IMR-90 (cell line): ENCODE results near the gene ATG9B. TPM values are rescaled to one million over a fixed set of nuclear protein-coding genes. Genes with fewer than 3 reads are reported as not detected.

Source experiments
- ATAC-seq: fragments of 200-7000 bp; cut with Tn5 transposase; 2 replicates; pipeline ENCODE4 v1.9.1; 2020; ENCODE audit warnings: low read depth, mild to moderate bottlenecking, moderate library complexity
- BruUV-seq: library from RNA; stranded (reverse); fragments of 400-500 nt; replicated peaks from 2 replicates; lab custom pipeline; 2021; lab: Mats Ljungman, UMichigan
- CTCF ChIA-PET: fragments of 300-600 bp; formaldehyde crosslinking; extraction: SDS; loops from one replicate; lab custom pipeline; 2021; ENCODE audit warnings: antibody characterized with exemption; lab: Yijun Ruan, JAX
- POLR2A ChIA-PET: fragments of 300-600 bp; sonication (Branson Sonifier 250); formaldehyde crosslinking; loops from one replicate; lab custom pipeline; 2022; ENCODE audit warnings: antibody characterized with exemption; ENCODE audit not compliant: unreplicated experiment; lab: Charles Lee
- DNase-seq: peaks from one replicate; pipeline ENCODE4 v3.0.0; 2013
- H2AFZ ChIP-seq: replicated peaks from 2 replicates; pipeline ENCODE3; 2013; ENCODE audit warnings: low read length, mild to moderate bottlenecking; ENCODE audit not compliant: poor library complexity
- H2AK5ac ChIP-seq: 2 replicates; pipeline ENCODE4 v1.6.1; 2013; ENCODE audit warnings: low read depth, low read length, inconsistent platforms
- H2AK9ac ChIP-seq: replicated peaks from 2 replicates; pipeline ENCODE3; 2013; ENCODE audit warnings: mild to moderate bottlenecking, low read depth, low read length, moderate library complexity; ENCODE audit not compliant: poor library complexity
- H2BK120ac ChIP-seq: 2 replicates; pipeline ENCODE4 v1.6.1; 2013; ENCODE audit warnings: low read depth, low read length, inconsistent platforms
- H2BK15ac ChIP-seq: 3 replicates; pipeline ENCODE4 v1.6.1; 2013; ENCODE audit warnings: low read depth, low read length, inconsistent platforms
- H2BK20ac ChIP-seq: 2 replicates; pipeline ENCODE4 v1.6.1; 2013; ENCODE audit warnings: low read depth, mild to moderate bottlenecking, inconsistent platforms, low read length, moderate library complexity
- H2BK5ac ChIP-seq: 2 replicates; pipeline ENCODE4 v1.6.1; 2013; ENCODE audit warnings: mild to moderate bottlenecking, low read depth, low read length, inconsistent platforms; ENCODE audit not compliant: poor library complexity, severe bottlenecking
- H3K14ac ChIP-seq: replicated peaks from 2 replicates; pipeline ENCODE4 v1.6.1; 2013; ENCODE audit warnings: low read depth, low read length, inconsistent platforms
- H3K18ac ChIP-seq: 2 replicates; pipeline ENCODE4 v1.6.1; 2013; ENCODE audit warnings: low read depth, low read length, control low read depth
- H3K23ac ChIP-seq: 2 replicates; pipeline ENCODE4 v1.6.1; 2013; ENCODE audit warnings: low read depth, low read length, inconsistent platforms
- H3K27ac ChIP-seq: 2 replicates; pipeline ENCODE4 v1.5.1; 2013; ENCODE audit warnings: mild to moderate bottlenecking, control low read depth, low read length; ENCODE audit not compliant: insufficient read depth
- H3K27me3 ChIP-seq: 2 replicates; pipeline ENCODE4 v1.6.1; 2013; ENCODE audit warnings: low read length; ENCODE audit not compliant: control insufficient read depth, insufficient read depth
- H3K36me3 ChIP-seq: 2 replicates; pipeline ENCODE4 v1.6.1; 2013; ENCODE audit warnings: low read length, mixed read lengths; ENCODE audit not compliant: control insufficient read depth, insufficient read depth
- H3K4ac ChIP-seq: 2 replicates; pipeline ENCODE4 v1.6.1; 2013; ENCODE audit warnings: low read depth, low read length, inconsistent platforms
- H3K4me1 ChIP-seq: 2 replicates; pipeline ENCODE4 v1.6.1; 2013; ENCODE audit warnings: low read length, mixed read lengths; ENCODE audit not compliant: control insufficient read depth, insufficient read depth
- H3K4me2 ChIP-seq: 2 replicates; pipeline ENCODE4 v1.6.1; 2013; ENCODE audit warnings: low read depth, mild to moderate bottlenecking, control low read depth, low read length, moderate library complexity
- H3K4me3 ChIP-seq: 2 replicates; pipeline ENCODE4 v1.5.1; 2013; ENCODE audit warnings: low read depth, mild to moderate bottlenecking, control low read depth, low read length, moderate library complexity; ENCODE audit not compliant: insufficient read depth
- H3K56ac ChIP-seq: 2 replicates; pipeline ENCODE4 v1.6.1; 2013; ENCODE audit warnings: low read length, inconsistent platforms; ENCODE audit not compliant: insufficient read depth; ENCODE audit errors: extremely low read depth
- H3K79me1 ChIP-seq, 2 experiments: 2 replicates each; pipeline ENCODE4 v1.6.1; 2013; ENCODE audit warnings: low read length in 2 of 2, inconsistent platforms in 1 of 2, low read depth in 1 of 2
- H3K9ac ChIP-seq: 2 replicates; pipeline ENCODE4 v1.6.1; 2013; ENCODE audit warnings: low read depth, low read length, control low read depth
- H3K9me1 ChIP-seq: 2 replicates; pipeline ENCODE4 v1.6.1; 2013; ENCODE audit warnings: low read length, inconsistent platforms; ENCODE audit not compliant: insufficient read depth
- H3K9me3 ChIP-seq: 2 replicates; pipeline ENCODE4 v1.6.1; 2013; ENCODE audit warnings: low read length; ENCODE audit not compliant: control insufficient read depth, insufficient read depth
- H4K20me1 ChIP-seq: 2 replicates; pipeline ENCODE4 v1.6.1; 2013; ENCODE audit warnings: low read length, inconsistent platforms; ENCODE audit not compliant: insufficient read depth
- H4K5ac ChIP-seq: 2 replicates; pipeline ENCODE4 v1.6.1; 2013; ENCODE audit warnings: mild to moderate bottlenecking, low read depth, low read length, control low read depth
- H4K8ac ChIP-seq, 2 experiments: 2 replicates each; pipeline ENCODE4 v1.6.1; 2013; ENCODE audit warnings: low read depth in 2 of 2, low read length in 2 of 2, control low read depth in 1 of 2, inconsistent platforms in 1 of 2
- H4K91ac ChIP-seq: 2 replicates; pipeline ENCODE4 v1.6.1; 2013; ENCODE audit warnings: low read depth, low read length, inconsistent platforms; ENCODE audit not compliant: insufficient read depth
- BHLHE40 ChIP-seq: fragments of 150-350 bp; IDR thresholded peaks from 2 replicates; pipeline ENCODE4 v1.6.1; 2016; ENCODE audit warnings: mild to moderate bottlenecking, low read depth, low read length
- CEBPB ChIP-seq: IDR thresholded peaks from 2 replicates; pipeline ENCODE4 v1.6.1; 2012; ENCODE audit warnings: low read depth, low read length, improper control_type of control experiment
- CHD1 ChIP-seq: IDR thresholded peaks from 2 replicates; pipeline ENCODE4 v1.6.1; 2012; ENCODE audit warnings: low read depth, low read length, improper control_type of control experiment
- FOS ChIP-seq: fragments of 150-350 bp; IDR thresholded peaks from 2 replicates; pipeline ENCODE4 v1.6.1; 2016; ENCODE audit warnings: low read depth, low read length
- MAFK ChIP-seq: IDR thresholded peaks from 2 replicates; pipeline ENCODE4 v1.6.1; 2012; ENCODE audit warnings: low read depth, low read length, improper control_type of control experiment
- MAZ ChIP-seq: IDR thresholded peaks from 2 replicates; pipeline ENCODE4 v1.6.1; 2012; ENCODE audit warnings: low read depth, mild to moderate bottlenecking, low read length, improper control_type of control experiment, moderate library complexity, borderline replicate concordance
- MXI1 ChIP-seq: IDR thresholded peaks from 2 replicates; pipeline ENCODE4 v1.6.1; 2012; ENCODE audit warnings: low read depth, mild to moderate bottlenecking, low read length, moderate library complexity, borderline replicate concordance
- NFE2L2 ChIP-seq: fragments of 150-350 bp; IDR thresholded peaks from 2 replicates; pipeline ENCODE4 v1.6.1; 2016; ENCODE audit warnings: low read depth, mild to moderate bottlenecking, low read length
- POLR2A ChIP-seq: IDR thresholded peaks from 2 replicates; pipeline ENCODE4 v1.6.1; 2012; ENCODE audit warnings: mild to moderate bottlenecking, low read depth, low read length
- RAD21 ChIP-seq: IDR thresholded peaks from 2 replicates; pipeline ENCODE4 v1.6.1; 2012; ENCODE audit warnings: low read length, improper control_type of control experiment
- RCOR1 ChIP-seq: IDR thresholded peaks from 2 replicates; pipeline ENCODE4 v1.6.1; 2012; ENCODE audit warnings: mild to moderate bottlenecking, low read length, improper control_type of control experiment; ENCODE audit not compliant: insufficient replicate concordance
- RFX5 ChIP-seq: IDR thresholded peaks from 2 replicates; pipeline ENCODE4 v1.8.0; 2012; ENCODE audit warnings: low read depth, mild to moderate bottlenecking, low read length, moderate library complexity
- SMC3 ChIP-seq: fragments of 150-350 bp; IDR thresholded peaks from 2 replicates; pipeline ENCODE4 v1.6.1; 2016; ENCODE audit warnings: low read depth, mild to moderate bottlenecking, antibody characterized with exemption, low read length, moderate library complexity
- WGBS, 2 experiments: methylation state at CpG; one replicate each; pipeline versions ENCODE4 v1.1.5 to v1.1.7; 2013; ENCODE audit warnings: missing lambda C conversion rate in 2 of 2; ENCODE audit not compliant: insufficient read length in 1 of 2; ENCODE audit errors: extremely low coverage in 2 of 2; 5-methylcytosine and 5-hydroxymethylcytosine counted together
- dilution Hi-C: fragments of 300-500 bp; cut with HindIII; formaldehyde crosslinking; loops from one replicate; pipeline ENCODE4 v1.14.3; 2018; ENCODE audit warnings: low sequenced_read_pairs; ENCODE audit not compliant: unreplicated experiment
- in situ Hi-C: fragments of 300-500 bp; cut with MboI; formaldehyde crosslinking; loops from 3 replicates; pipeline ENCODE4 v1.14.3; 2019; ENCODE audit warnings: low sequenced_read_pairs, inconsistent platforms, mixed read lengths
- intact Hi-C: fragments of 100-400 bp; cut with micrococcal nuclease; formaldehyde crosslinking; loops from 2 replicates; pipeline ENCODE4 v1.10.0; 2022
- polyA plus RNA-seq, 3 experiments: library from polyadenylated mRNA; depleted of rRNA; stranded (reverse); fragments of >200 nt; gene quantifications; 2 replicates each; pipeline ENCODE4 v1.2.3, GENCODE V29; 2012; ENCODE audit warnings: low replicate concordance in 1 of 3
- total RNA-seq: library from RNA; depleted of rRNA; stranded (reverse); fragments of >200 nt; gene quantifications from 2 replicates; pipeline ENCODE4 v1.2.3, GENCODE V29; 2012
- TF ChIP-seq, protein P1 (sequence below): conservative IDR thresholded peaks from 2 replicates; pipeline ENCODE4 v1.5.1; 2012; ENCODE audit warnings: mild to moderate bottlenecking, low read depth, low read length, improper control_type of control experiment
- TF ChIP-seq, protein P2 (sequence below): fragments of 150-350 bp; IDR thresholded peaks from 2 replicates; pipeline ENCODE4 v1.6.1; 2017; ENCODE audit warnings: mild to moderate bottlenecking, antibody characterized with exemption, low read length, low read depth
- TF ChIP-seq, protein P3 (sequence below): fragments of 150-350 bp; IDR thresholded peaks from 2 replicates; pipeline ENCODE4 v1.6.1; 2016; ENCODE audit warnings: low read depth, mild to moderate bottlenecking, low read length, moderate library complexity, borderline replicate concordance

Gene ATG9B
- total and polyA plus RNA-seq, 2 of the 4 experiments (the other 2 are of a cell fraction), result 0.18 to 0.91 TPM

DNA sequence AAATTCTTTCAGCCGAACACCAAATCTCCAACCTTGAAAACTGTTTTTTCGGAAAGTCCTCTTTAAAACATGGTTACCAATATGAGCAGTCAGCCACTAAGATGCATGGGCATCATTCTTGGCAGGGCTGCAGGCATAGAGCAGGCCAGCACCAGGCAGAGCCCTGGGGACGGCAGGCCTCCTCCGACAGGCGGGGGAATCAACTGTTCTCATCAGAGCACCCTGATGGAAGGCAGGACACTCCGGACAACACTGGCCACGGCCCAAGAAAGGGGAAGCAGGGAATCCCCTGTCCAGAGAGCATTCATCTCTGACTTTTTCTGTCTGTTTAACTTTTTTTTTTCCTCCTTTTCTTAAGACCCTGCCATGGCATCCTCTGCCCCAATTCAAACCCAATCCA is 34.8 kb downstream of the ATG9B start:
- Histone ChIP-seq H4K5ac (no peak overlapping the region), H2AK9ac (no peak overlapping the region), H2AFZ (no peak overlapping the region), H2BK120ac (no peak overlapping the region), H3K9ac (no peak overlapping the region), H2BK15ac (no peak overlapping the region), H3K36me3 (no peaks in the 10 kb centered on the region), H3K27me3 (peaks cover 6% of the 10 kb centered on the region; the same call in 1 of the 2 replicates), H3K4me3 (no peak overlapping the region), H3K79me1 (no peaks in the 10 kb centered on the region), H3K56ac (no peak overlapping the region), H3K4me2 (no peak overlapping the region), H3K27ac (no peak overlapping the region), H4K91ac (no peak overlapping the region), H3K4ac (no peak overlapping the region), H3K9me1 (no peaks in the 10 kb centered on the region), H3K23ac (no peak overlapping the region), H2AK5ac (no peak overlapping the region), H4K8ac (no peak overlapping the region), H2BK5ac (no peak overlapping the region), H3K9me3 (peaks cover 10% of the 10 kb centered on the region), H2BK20ac (no peak overlapping the region), H3K4me1 (no peaks in the 10 kb centered on the region; the same call in 1 of the 2 replicates), H3K14ac (no peak overlapping the region), H3K18ac (no peak overlapping the region), H4K20me1 (no peaks in the 10 kb centered on the region)
- BruUV-seq, result no TSS peak
- POLR2A ChIA-PET, result no interaction called here
- CTCF ChIA-PET, result interaction anchor here (0.6 to 1.6 kb wide), 6 partner anchors 9 to 117 kb away, joined by 3 to 6 read pairs (median 4); no protein-coding TSS in a partner anchor
- DNase-seq (no peak), ATAC-seq (no peak)
- WGBS, 2 experiments, result 61% methylated on average over 4 of the region's 7 CpGs; no CpG with 5 or more reads in 1 of the 2 experiments
- intact Hi-C loops, result no loop called here
- dilution Hi-C loops, result no loop called here
- TF ChIP-seq RCOR1 (no peak), CEBPB (no peak), BHLHE40 (no peak), MAFK (no peak), POLR2A (no peak), FOS (no peak), MAZ (no peak), RFX5 (no peak), CHD1 (no peak), RAD21 (no peak), SMC3 (no peak), MXI1 (no peak), NFE2L2 (no peak)
- TF ChIP-seq, protein P1, sequence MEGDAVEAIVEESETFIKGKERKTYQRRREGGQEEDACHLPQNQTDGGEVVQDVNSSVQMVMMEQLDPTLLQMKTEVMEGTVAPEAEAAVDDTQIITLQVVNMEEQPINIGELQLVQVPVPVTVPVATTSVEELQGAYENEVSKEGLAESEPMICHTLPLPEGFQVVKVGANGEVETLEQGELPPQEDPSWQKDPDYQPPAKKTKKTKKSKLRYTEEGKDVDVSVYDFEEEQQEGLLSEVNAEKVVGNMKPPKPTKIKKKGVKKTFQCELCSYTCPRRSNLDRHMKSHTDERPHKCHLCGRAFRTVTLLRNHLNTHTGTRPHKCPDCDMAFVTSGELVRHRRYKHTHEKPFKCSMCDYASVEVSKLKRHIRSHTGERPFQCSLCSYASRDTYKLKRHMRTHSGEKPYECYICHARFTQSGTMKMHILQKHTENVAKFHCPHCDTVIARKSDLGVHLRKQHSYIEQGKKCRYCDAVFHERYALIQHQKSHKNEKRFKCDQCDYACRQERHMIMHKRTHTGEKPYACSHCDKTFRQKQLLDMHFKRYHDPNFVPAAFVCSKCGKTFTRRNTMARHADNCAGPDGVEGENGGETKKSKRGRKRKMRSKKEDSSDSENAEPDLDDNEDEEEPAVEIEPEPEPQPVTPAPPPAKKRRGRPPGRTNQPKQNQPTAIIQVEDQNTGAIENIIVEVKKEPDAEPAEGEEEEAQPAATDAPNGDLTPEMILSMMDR, result no peak
- TF ChIP-seq, protein P2, sequence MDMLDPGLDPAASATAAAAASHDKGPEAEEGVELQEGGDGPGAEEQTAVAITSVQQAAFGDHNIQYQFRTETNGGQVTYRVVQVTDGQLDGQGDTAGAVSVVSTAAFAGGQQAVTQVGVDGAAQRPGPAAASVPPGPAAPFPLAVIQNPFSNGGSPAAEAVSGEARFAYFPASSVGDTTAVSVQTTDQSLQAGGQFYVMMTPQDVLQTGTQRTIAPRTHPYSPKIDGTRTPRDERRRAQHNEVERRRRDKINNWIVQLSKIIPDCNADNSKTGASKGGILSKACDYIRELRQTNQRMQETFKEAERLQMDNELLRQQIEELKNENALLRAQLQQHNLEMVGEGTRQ, result no peak
- TF ChIP-seq, protein P3, sequence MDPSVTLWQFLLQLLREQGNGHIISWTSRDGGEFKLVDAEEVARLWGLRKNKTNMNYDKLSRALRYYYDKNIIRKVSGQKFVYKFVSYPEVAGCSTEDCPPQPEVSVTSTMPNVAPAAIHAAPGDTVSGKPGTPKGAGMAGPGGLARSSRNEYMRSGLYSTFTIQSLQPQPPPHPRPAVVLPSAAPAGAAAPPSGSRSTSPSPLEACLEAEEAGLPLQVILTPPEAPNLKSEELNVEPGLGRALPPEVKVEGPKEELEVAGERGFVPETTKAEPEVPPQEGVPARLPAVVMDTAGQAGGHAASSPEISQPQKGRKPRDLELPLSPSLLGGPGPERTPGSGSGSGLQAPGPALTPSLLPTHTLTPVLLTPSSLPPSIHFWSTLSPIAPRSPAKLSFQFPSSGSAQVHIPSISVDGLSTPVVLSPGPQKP, result no peak
- in situ Hi-C loops, result loop anchor here (5.0 to 25.0 kb wide), 3 partner anchors 87 to 577 kb away; a partner anchor contains a TSS
